ENCODE measurements around the gene CASZ1.

- no peak for TF ChIP-seq CTCF (IDR thresholded peaks at IDR 0.05; ENCODE audit: insufficient read depth, low read length)
- no peak for TF ChIP-seq POLR2AphosphoS5 (IDR thresholded peaks at IDR 0.05; ENCODE audit: low read depth)
- TF ChIP-seq REST (IDR thresholded peaks at IDR 0.05; ENCODE audit: insufficient replicate concordance, low read depth) = no peak
- no peak for TF ChIP-seq SPI1 (IDR thresholded peaks at IDR 0.05; ENCODE audit: borderline replicate concordance, low read depth)
- TF ChIP-seq GABPA (IDR thresholded peaks at IDR 0.05; ENCODE audit: low read depth) = no peak
Measured at GRCh38 chr1:10677491-10678391, 118.7 kb downstream of the CASZ1 start.
